HG02885 (cell line): ENCODE measurements around the gene CC2D1A.

Experiments
- ATAC-seq: cut with Tn5 transposase; IDR thresholded peaks from one replicate; pipeline ENCODE4 v1.9.1; 2021; ENCODE audit warnings: mild to moderate bottlenecking; ENCODE audit not compliant: unreplicated experiment, poor library complexity

Gene CC2D1A

DNA sequence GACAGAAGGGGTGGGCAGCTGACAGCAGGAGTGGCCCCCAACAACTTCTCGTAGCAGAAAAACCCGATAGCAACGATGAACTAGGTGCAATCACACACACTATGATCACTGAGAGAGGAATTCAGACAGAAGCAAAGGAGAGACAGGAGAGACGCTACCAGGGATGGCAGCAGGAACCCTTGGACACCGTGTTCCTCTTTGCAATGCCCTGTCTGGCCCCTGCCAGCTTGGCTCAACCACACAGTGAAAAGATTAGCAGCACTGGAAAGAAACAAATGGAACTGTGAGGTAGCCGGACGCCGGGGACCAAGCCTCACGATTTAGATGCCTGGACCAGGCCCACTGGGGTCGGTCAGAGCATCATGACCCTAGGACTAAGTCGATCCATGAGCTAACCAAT, 69.9 kb downstream of the CC2D1A start:
- no peak for ATAC-seq

DNA sequence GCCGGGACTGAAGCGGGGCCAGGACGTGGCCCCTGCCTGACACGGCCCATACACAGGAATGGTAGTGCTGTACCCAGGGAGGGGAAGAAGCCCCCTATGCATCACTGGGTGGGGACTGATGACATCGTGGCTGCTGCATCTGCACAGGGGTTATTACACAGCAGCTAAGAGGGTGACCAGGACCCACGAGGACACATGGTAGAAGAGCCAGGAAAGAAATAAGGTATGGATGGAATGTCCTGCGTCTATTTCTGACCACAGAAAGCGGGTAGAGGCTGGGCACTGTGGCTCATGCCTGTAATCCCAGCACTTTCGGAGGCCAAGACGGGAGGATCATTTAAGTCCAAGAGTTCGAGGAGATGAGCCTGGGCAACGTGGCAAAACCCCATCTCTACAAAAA, 70.4 kb downstream of the CC2D1A start:
- no peak for ATAC-seq

DNA sequence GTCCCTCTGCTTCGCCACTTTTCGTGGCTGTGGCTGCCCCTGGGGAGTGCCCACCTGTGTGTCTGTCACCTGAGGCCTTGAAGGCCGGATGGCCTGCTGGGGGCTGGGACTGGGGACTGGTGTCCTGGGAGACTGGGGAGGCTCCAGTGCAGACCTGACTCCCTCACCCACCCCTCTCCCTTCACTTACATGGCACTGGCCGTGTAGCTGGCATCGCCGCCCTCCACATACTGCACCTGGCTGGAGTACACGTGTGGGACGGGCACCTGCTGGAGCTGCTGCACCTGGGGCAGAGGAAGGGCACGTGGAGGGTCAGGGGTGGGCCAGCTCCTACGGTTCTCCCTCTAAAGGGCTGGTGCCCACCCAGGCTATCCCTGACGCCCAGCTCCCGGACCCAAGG, 71.8 kb downstream of the CC2D1A start:
- ATAC-seq, result no peak

DNA sequence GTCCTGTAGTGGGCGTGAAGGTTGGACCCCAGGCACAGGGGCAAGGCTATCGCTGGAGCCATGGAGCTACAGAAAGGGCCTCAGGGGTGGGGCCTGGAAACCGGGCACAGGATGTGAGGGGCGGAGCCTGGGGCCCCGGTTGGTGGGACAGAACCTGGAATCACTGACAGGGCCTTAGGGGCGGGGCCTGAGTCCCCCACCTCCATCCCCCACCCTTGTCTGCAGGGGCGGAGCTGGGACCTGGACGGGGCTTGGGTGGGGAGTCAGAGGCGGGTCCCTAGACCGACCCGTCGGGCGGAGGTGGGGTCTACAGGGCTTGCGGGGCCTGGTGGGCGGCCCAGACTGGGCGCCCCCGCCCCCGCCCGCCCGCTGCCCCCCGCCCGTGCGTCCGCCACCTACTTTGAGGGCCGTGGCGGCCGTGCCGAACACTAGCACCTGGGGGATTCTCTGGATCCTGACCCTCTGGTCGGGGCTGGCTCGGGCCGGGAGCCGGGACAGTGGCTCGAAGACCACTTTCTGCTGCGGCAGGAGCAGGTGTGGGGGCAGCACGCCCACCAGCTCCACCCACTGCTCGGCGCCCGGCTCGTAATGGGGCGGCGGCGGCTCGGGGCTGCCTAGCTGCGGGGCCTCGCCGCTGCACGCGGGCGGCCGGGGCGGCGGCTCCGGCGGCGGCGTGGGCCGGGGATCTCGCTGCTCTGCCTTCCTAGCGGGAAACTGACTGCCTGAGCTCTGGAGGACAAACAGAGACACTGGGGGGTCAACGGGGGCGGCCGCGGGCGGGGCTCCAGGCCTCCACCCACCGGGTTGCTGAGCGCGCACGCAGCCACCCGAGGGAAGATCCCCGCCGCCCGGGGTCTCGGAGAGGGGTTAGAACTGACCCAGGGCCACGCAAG, 72.6 kb downstream of the CC2D1A start:
- no peak for ATAC-seq

DNA sequence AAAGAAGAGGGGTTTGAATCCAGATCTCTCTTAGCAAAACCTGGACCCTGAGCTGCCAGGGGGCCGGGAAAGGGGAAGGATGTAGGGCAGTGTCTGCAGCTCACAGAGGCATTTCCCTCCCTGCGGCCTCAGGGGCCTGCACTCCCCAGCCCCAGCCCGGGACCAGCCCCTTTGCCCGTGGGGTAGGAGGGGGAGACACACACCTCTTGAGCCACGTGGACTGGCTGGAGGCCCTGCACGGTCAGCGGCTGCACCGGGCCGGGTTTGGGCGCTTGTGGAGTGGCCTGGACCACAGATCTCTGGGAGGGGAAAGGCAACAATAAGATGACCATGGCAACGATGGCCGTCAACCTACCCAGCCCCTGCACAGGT, 73.2 kb downstream of the CC2D1A start:
- ATAC-seq, result no peak

DNA sequence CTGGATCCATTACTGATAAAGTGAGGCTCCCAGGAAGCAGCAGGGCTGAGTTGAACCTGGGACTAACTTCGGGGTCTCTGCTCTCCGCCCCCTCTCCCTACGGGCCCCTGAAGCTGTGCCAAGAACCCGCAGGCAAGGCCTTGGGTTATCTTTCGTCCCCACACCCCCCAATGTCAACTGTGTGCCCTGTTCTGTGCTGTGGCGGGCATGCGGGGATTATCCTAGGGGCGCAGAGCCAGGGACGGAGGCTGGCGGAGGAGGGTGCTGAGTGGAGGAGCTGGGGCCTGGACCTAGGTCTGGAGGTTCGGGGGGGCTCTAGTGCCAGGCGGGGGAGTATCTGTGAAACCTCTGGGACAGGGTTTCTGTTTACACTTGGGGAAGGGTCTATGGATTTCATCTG, 73.7 kb downstream of the CC2D1A start:
- no peak for ATAC-seq

DNA sequence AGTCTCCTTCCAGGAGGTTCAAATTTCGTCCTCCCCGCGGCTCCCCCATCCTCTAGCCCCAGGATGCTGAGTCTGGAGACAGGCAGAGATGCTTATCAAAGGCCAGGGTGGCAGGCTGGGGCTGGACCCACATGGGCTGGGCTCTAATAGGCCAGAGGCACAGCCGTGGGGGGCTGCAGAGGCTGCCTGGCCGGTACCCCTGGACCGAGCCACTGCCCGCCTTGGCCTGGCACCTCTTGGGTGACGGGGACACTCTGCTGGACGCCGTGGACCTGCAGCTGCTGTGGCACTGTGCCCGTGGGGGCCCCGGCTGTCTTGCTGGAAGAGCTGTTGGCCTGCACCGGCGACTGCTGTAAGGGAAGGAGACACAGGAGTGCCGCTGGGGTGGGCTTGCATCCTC, 74.3 kb downstream of the CC2D1A start:
- ATAC-seq, result no peak
